HG03469 (cell line): ENCODE measurements around the gene SCN11A.

Experiments
- ATAC-seq: cut with Tn5 transposase; IDR thresholded peaks from one replicate; pipeline ENCODE4 v1.9.1; 2021; ENCODE audit warnings: mild to moderate bottlenecking, moderate library complexity, moderate number of reproducible peaks; ENCODE audit not compliant: unreplicated experiment

The SCN11A gene

GRCh38 chr3:39011191-39011736 is 40.5 kb downstream of the SCN11A start:
- no peak for ATAC-seq

- ATAC-seq = no peak
These were observed 46.4 kb downstream of the SCN11A start for GRCh38 chr3:39005295-39005694.
